NCI-H2029 (cell line): Measurements from ENCODE around the gene CARD11.

Experiments
- DNase-seq: peaks from one replicate; lab custom pipeline; 2025; lab: John Stamatoyannopoulos, UW

Gene CARD11

GRCh38 chr7:3043544-3044371, at the start of gene CARD11:
CARD11 (minus strand) TSS chr7:3043867; CDS start chr7:2958506, 85,361 bp downstream.
- no peak for DNase-seq

GRCh38 chr7:3092468-3092867, 48.8 kb upstream of the CARD11 start:
- no peak for DNase-seq

GRCh38 chr7:3091631-3092030, 48.0 kb upstream of the CARD11 start:
- no peak for DNase-seq

- no peak for DNase-seq
These were observed 45.8 kb upstream of the CARD11 start for GRCh38 chr7:3089493-3089892.

GRCh38 chr7:3087243-3087755, 43.6 kb upstream of the CARD11 start:
- no peak for DNase-seq

- DNase-seq, result no peak
These were observed 39.7 kb upstream of the CARD11 start for GRCh38 chr7:3083350-3083749.

- DNase-seq, result no peak
These were observed 39.2 kb upstream of the CARD11 start for GRCh38 chr7:3082831-3083230.

GRCh38 chr7:3082386-3082785, 38.7 kb upstream of the CARD11 start:
- DNase-seq, result no peak

GRCh38 chr7:3080106-3080505, 36.4 kb upstream of the CARD11 start:
- no peak for DNase-seq

GRCh38 chr7:3078514-3078913, 34.8 kb upstream of the CARD11 start:
- DNase-seq, result no peak

- no peak for DNase-seq
These were observed 33.0 kb upstream of the CARD11 start for GRCh38 chr7:3076700-3077099.

GRCh38 chr7:3076163-3076562, 32.5 kb upstream of the CARD11 start:
- DNase-seq, result no peak

- DNase-seq, result no peak
These were observed 31.8 kb upstream of the CARD11 start for GRCh38 chr7:3075441-3075840.

- no peak for DNase-seq
These were observed 30.8 kb upstream of the CARD11 start for GRCh38 chr7:3074459-3074821.

GRCh38 chr7:3073763-3074458, 30.2 kb upstream of the CARD11 start:
- DNase-seq, result no peak

- no peak for DNase-seq
These were observed 27.2 kb upstream of the CARD11 start for GRCh38 chr7:3070908-3071307.

- DNase-seq, result no peak
These were observed 26.2 kb upstream of the CARD11 start for GRCh38 chr7:3069771-3070449.

GRCh38 chr7:3068530-3068929, 24.9 kb upstream of the CARD11 start:
- no peak for DNase-seq

GRCh38 chr7:3067606-3068380, 24.1 kb upstream of the CARD11 start:
- no peak for DNase-seq

- no peak for DNase-seq
These were observed 23.5 kb upstream of the CARD11 start for GRCh38 chr7:3067193-3067592.

- no peak for DNase-seq
These were observed 22.8 kb upstream of the CARD11 start for GRCh38 chr7:3066506-3066905.

- no peak for DNase-seq
These were observed 22.1 kb upstream of the CARD11 start for GRCh38 chr7:3065724-3066143.
